HT1080 (cell line): ENCODE results near the gene GP9. TPM values are rescaled to one million over a fixed set of nuclear protein-coding genes. Genes with fewer than 3 reads are reported as not detected.

Experiments
- DNase-seq: peaks from one replicate; pipeline ENCODE4 v3.0.0-alpha.2; 2015; ENCODE audit warnings: low read depth
- total RNA-seq: library from RNA; depleted of rRNA; stranded (reverse); fragments of >200 nt; shearing (Covaris generic); gene quantifications from 2 replicates; pipeline ENCODE4 v1.2.3, GENCODE V29; 2014

GP9 gene
- total RNA-seq, 1 experiment from 2014 or later = not detected

DNA sequence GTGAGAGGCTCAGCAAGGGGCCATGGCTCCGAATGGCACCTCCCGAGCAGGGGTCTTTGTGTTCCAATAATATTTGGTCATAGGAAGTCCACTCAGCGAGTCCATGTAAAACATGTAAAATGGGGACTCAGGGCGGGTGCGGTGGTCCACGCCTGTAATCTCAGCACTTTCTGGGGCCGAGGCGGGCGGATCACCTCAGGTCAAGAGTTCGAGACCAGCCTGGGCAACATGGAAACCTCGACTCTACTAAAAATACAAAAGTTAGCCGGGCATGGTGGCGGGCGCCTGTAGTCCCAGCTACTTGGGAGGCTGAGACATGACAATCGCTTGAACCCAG, 33.1 kb upstream of the GP9 start:
- DNase-seq = no peak

DNA sequence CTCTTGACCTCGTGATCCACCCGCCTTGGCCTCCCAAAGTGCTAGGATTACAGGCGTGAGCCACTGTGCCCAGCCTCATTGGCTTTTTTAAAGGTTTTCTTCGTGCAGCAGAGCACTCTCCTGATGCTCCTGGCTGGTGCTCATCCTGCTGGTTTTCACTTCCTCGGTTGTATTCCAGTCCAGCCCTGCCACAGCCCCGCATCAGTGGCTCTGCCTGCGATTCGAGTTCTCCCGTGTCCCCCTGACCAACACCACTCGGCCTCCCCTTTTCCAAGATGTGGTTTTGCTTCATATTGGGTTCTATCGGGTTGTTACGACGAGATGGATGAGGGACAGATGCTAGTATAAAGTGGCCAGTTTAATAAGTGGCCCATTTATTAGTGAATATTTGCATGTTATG, 31.7 kb upstream of the GP9 start:
- no peak for DNase-seq

DNA sequence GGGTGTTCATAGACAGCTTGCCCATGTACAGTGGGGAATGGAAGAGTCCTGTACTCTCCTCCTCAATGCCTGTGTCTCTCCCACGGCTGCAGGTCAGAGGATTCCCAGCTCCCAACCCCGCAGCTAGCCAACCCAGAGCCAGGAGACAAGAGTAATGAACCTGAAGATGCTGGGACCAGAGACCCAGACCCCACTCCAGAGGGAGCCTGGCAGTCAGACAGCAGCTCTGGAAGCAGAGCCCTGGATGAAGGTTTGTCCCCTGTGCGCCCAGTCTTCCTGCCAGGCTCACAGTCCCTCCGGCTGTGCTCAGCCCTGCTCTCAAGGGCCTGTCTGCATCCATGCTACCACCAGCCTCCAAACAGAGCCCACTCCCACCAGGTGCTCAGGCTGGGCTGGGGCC, 30.0 kb upstream of the GP9 start:
- no peak for DNase-seq

DNA sequence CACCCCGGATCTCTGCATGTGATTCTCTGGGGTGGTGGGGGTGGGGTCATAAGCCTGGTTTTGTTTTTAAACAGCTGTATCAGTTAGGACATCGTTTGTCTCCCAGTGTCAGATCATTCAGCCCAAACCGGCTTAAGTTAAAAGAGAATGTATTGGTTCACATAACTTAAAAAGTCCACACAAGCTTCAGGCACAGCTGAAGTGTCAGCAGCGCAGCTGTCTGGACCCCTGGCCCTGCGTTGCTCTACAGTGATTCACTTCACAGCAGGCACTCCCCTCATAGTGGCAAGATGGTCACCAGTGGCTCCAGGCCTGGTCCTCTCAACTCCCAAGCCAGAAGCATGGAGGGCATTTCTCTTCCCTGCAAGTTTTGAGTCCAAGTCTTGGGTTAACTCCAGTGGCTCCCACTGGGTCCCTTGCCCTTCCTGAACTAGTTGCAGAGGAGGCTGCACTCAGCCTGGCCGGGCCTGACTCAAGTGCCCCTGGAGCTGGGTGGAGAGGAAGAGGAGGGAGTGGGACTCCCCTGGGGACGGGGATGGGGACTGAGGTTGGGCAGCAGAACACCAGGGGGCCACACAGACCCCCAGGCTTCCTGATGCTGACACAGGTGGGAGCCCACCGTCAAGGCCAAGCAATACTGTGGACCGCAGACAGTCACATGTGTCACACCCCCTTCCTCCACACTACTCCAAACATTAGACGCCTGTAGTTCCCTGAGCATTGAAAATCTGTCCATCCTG, 28.9 kb upstream of the GP9 start:
- no peak for DNase-seq

DNA sequence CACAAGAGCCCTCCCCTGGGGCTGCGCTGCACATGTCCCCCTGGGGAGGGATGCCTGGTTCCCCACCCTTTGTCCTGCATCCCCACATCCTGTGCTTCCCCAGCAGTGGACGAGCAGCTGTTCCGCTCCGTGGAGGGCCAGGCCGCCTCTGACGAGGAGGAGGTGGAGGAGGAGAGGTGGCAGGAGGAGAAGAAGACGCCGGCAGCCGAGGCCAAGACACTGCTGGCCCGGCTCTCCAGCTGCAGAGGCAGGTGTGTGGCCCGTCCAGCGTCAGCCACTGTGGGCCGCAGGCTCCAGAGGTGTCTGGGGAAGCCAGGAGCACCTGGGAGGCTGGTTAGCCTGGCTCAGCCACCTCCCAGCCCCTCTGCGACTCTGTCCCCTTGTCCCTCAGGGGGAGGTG, 27.9 kb upstream of the GP9 start:
- no peak for DNase-seq

DNA sequence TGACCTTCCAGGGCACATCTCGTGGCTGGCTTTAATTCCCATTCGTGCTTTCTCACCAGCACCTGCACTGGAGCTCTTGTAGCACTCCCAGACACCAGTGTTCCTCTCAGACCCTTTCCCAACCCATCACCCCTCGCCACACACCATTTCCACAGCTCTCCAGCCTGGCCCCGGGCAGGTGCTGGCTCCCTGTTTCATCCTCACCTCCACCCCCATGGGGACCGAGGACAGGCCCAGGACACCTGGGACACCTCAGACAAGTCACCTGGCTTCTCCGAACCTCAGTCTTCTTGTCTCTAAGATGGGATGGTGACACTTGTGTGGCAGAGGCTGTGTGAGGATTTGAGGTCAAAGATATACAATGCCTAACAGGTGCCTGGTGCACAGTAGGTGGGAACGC, 27.4 kb upstream of the GP9 start:
- DNase-seq = no peak

DNA sequence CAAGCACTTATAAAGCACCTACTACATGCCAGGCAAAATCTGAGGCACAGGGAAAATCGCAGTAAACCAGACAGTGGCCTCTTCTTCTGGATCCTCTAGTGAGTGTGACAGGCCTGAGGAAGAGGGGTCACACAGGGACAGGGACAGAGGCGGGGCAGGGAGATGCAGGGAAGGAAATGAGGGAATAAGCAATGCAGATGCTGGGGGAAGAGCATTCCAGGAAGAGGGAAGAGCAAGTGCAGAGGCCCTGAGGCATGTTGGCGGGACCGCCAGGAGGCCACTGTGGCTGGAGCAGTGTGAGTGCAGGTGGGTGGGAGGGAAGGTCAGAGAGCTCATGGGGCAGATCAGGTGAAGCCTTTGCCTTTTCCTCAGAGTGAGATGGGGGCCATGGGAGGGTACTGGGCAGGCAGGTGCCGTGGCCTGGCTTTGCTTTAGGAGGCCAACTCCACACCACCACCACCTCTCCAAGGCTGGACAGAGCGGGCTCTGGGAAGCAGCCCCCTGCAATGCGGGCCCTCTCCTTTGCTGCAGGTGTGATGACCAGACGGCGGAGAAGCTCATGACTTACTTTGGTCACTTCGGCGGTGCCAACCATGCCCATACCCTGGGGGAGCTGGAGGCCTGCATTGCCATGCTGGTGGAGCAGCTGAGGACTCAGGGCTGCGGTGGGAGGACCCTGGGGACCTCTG, 26.8 kb upstream of the GP9 start:
- DNase-seq = no peak

DNA sequence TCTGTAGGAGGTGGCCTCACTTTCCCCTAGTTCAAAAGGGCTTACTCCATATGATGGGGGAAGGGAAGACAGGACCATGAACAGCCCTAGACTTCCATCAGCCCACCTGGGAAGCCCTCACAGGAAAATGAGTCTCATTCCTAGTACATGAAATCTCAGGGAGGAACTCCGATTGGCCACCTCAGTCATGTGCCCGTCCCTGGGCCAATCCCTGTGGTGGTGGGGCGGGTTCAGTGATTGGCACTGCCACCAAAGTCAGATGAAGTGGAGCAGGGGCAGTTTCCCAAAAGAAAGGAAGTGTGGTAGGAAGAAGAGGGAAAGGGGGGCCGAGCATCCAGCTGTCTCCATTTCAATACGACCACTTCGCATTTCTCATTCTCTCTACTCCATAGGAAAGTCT, 25.9 kb upstream of the GP9 start:
- no peak for DNase-seq

DNA sequence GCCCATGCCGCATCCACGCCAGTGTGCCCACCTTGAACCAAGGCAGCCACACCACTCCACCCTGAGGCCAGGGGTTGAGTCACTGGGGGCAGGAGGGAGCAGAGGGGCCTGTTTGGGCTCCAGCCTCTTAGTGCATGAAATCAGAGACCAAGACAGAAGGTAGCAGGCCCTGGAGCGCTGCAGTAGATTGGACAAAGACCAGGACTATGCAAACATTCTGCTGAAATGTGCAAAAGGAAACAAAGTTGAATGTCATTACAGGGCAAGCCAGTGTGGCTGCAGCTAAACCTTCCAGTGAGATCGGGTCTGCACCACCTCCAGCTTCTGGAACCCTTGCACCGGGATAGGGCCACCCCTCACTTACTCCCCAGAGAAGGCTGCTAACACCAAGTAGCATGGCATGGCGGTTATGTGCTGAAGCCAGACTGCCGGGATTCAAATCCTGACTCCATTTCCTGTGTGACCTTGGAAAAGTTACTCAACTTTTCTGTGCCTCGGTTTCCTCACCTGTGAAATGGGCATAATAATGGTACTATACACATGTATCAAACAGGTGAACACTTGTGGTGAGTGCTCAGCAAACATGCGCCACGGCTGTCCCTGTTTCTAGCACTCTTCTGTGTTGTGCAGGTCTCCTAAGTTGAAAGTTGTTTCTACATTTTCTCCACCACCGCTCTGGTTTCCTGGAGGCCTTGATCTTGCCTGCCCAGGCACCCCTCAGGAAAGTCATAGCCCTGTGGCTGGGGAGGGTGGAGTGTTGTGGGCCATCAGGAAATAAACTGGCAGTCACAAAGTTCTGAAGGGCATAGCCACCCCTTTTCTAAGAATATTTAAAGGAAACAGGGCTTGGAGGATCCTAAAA, 25.0 kb upstream of the GP9 start:
- DNase-seq = no peak

DNA sequence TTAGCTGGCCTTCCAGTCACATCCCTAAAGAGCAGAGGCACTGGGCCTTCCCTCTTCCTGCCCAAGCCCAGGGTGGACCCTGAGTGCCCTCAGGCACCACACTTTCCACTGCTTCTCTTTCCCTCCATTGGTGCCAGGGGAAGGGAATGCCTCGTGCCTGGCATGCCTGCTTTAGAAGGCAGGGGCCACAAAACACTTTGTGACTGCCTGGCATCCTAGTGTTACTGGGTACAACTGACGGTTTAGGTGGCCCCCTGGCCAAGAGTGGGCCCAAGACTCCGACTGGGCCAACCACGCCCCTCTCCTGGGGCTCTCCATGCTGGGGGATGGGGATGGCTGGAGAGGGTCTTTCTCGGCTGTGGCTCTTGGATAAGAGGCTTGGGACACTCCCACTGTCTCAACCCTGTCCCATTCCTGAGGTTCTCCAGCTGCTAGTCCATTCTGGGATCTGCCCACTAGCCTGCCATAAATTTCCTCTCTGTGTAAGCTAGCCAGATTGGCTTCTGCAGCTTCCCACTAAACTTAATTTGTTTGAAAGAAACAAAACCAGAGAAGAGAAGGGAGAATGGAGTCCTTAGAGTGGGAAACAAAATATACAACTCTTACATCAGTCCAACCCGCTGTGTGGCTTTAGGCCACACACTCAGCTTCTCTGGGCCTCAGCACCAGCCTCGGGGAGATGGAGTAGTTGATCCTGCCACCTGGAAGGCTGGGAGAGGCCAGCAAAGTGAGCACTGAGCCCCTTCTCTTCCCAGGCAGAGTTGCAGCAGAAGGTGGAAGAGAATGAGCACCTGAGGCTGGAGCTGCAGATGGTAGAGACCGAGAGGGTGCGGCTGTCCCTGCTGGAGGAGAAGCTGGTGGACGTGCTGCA, 24.1 kb upstream of the GP9 start:
- no peak for DNase-seq

DNA sequence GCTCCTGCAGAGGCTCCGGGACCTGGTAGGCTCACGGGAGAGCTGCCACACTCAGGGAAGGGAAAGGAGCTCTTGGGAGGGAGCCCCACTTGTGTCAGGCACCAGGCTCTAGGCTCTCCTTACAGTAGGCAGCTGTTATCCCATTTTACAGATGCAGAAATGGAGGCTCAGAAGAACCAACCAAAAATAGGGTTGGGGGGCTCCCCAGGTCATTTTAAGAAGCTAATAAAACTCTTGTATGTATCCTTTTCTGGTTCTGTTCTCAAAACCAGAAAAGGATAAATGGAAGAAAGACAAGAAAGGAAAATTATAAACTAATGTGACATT, 23.5 kb upstream of the GP9 start:
- DNase-seq = no peak

DNA sequence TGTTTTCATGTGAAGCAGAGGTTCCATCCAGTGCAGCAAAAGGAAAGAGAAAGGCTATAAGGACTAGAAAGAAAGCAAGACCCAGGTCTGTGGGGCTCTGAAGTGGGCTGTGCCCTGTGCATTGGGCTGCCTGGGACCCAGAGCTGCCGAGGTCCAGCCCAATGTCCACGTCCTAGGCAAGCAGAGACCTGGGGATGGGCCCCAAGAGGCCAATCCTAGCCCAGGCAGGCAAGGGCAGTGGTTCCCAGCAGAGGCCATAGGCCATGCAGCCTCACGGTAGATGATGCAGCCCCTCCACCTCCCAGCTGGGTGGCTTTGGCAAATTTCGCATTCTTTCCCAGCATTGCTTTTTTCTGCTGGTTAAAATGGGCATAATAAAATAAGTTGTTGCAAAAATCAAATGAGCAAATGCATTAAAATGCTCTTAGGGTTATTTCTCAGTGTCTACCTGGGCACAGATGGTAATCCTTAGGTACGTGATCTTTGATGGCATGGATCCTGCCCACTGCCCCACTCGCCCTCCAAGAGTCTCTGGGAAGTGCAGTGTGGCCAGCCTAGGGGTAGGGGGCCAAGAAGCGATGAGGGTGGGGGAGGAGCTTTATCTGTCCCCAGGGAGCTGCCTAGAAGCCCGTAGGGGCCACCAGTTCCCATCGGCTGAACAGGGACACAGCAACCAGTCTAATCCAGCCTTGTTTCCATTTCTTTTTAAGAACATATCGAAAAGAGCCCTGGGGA, 22.3 kb upstream of the GP9 start:
- DNase-seq = no peak

DNA sequence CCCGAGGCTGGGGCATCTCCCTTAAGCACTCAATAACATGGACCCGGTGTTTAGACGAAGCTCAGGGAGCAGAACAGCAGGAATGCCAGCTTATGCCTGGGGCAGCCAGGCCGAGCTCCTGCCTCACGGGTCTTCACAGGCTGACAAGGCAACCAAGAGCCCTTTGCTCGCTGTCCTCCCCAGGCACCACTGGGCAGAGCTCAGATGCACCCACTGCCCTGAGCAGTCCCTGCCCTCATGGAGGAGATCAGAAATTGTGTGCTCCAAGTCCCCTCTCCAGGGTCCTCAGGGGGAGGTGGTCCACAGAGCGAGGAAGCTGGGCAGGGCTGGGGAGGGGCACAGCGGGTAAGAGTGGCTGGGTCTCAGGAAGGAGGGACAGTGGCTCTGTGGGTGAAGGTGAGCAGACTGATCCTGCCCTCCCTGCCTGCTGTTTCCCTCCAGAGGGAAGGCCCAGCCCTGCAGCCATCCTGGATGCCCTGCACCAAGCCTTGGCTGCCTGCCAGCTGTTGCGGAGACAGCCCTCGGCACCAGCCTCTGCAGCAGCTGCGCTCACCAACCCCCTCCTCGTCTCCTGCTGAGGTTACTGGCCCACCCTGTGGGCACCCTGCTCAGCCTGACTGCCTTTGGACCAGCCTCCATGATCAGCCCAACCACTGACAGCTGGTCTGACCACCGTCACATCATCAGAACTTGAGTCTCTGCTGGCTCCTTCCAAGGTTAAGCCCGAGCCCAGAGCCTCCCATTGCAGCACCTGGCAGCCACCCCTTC, 21.1 kb upstream of the GP9 start:
- DNase-seq = no peak

DNA sequence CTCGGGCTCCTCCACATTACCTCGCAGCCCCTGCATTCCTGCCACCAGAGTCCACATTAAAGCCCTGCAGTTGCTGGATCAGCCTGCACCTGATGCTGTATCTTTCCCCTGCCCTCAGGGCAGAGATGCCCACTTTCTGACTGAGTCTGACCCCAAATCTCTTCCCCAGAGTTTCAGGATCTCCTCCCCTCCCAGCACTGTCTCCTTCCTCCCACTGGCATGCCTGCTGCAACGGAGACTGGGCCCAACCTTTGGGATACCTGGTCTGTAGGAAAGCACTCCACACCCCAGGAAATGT, 20.6 kb upstream of the GP9 start:
- no peak for DNase-seq

DNA sequence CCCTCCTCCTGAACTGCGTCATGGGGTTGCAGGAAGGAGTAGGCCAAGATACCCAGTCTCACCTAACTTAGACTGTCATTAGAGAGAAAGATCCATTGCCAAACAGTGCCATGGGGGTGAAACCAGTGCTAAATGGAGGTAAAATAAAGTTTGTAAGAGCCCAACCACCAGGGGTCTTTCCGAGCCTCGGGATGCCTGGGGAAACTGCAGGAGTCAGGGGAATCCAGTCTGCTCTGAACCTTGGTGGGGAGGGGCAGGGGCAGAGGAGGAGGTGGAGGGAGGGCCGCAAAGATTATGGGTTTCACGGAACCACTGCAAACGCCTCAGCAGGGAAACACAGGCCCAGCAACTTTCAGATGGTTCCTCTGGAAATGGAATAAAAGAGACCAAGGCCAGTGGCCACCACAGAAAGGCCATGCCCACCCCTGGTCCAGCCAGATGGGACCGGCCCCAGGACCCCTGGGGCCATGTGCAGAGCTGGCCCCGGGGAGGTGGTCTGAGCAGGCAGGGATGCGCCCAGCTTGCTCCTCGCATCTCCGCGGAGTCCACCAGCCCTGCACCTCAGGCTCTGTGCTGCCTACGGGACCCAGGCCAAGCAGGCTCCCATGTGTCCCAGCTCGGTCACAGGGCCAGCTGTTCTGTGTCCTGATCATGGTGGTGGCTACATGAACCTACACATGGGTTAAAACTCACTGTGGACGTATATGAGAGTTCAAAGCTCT, 19.8 kb upstream of the GP9 start:
- no peak for DNase-seq

DNA sequence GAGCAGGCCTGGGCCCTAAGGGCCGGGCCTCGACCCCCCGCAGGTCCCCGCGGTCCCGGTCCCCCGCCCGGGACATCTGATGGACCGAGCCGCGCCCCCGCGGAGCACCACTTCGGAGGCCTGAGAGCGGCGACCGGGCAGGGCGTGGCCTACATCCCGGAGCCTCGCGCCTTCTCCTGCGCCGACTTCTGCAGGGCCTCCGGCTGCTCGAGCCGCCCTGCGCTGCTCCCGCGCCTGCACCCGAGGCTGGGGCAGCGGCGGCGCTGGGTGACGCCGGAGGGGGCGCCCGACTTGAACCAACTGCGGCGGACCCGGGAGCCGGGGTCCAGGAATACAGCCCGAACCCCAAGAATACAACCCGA, 14.9 kb upstream of the GP9 start:
- no peak for DNase-seq

DNA sequence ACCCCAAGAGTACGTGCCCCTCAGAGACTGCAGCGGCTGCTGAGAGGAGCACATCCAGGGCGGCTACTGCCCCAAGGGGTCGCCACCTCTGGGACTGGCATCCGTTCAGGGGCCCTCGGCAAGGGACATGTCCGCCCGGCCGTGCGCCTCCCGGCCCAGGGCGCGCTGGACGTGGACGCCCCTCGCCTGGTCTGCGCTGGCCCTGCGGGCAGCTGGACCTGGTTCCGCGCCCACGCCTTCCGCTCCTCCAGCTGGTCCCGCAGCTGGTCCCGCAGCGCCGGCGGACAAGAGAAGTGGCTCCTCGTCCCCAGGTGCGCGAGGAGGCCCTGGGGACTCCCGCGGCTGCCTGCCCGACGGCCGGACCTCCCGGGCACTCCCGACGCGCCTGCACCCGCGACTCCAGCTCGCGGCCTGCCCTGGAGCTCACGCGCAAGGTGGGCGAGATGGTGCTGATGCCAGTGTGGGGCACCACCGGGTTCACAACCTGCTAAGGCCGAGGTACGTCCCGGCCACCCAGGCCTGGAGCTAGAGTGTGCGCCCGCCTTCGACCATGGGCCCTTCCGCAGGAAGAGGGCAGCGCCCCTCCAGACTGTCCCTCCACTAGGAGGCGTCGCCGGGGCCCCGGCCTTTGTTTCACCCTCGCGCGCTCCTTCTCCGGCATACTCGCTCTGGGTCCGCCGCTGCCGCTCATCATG, 14.4 kb upstream of the GP9 start:
- DNase-seq = no peak

DNA sequence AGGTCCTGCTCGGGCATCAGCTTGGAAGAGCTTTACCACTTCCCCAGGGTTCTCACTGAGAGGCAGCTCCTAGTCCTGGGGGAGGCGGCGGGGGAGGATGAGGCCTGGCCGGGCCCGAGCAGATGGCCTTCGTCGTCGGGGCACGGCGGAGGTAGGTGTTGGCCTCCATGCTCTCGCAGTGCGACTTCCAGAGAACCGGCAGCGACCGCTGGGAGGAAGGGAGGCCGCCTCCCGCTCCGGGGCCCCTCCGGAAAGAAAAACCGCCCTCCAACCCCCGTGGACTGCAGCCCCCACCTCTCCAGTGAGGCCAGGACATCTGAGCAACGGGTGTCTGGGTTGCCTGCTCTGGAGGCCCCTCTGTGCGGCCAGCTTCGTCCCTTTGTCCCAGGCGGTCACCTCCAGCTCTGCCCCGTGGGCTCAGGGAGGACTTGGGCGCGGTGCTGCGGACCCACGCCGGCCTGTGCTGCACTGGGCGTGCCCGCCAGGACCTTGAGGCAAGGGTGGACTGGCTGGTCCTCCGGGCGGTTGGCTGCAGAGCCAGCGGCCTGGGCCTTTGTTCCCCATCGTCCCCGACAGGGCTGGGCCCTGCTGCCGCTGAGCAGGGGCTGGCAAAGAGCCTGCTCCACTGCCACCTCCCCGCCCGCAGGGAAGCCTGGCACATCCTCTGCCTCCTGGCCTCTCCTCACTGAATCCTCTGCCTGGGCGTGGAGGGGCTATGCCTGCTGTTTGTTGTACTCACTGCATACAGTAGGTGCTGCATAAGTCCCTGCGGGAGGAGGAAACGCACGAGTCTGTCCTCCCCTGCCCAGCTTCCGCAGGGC, 13.6 kb upstream of the GP9 start:
- DNase-seq = no peak

DNA sequence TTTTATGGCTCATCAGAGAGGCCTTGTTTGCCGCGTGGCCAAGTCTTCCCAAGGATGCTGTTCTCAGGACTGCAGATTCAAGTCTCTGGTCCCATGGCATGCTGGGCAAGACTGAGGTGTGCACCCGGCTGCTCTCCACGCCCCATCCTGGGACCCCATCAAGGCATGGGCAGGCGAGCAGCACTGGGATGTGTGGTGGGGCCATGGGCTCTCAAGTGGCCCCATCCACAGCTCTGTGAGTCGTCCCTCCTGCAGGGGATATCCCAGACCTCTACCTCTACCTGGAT, 13.1 kb upstream of the GP9 start:
- no peak for DNase-seq
